HG03565 (cell line): Measurements from ENCODE around the gene COBL.

ENCODE experiments used
- ATAC-seq: cut with Tn5 transposase; IDR thresholded peaks from one replicate; pipeline ENCODE4 v1.9.1; 2021; ENCODE audit warnings: mild to moderate bottlenecking, moderate library complexity; ENCODE audit not compliant: unreplicated experiment

Gene COBL

DNA sequence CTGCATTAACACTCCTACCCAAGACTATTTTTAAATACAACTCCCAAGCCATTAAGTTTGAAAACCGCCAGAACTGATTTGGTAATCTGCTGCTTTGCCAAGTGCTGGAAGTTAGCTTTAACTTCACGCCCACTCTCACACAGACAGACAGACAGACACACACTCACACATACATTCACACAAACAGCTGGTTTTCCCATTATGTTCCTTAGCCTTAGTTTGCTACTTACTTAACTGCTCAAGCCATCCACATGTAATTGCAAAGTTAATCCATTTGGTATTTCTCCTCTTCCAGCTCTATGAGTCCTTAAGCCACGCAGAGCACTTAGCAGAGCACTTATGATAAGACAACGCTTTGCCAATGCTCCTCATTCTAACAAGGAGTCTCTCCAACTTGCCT, 8.3 kb downstream of the COBL start:
- ATAC-seq = no peak

DNA sequence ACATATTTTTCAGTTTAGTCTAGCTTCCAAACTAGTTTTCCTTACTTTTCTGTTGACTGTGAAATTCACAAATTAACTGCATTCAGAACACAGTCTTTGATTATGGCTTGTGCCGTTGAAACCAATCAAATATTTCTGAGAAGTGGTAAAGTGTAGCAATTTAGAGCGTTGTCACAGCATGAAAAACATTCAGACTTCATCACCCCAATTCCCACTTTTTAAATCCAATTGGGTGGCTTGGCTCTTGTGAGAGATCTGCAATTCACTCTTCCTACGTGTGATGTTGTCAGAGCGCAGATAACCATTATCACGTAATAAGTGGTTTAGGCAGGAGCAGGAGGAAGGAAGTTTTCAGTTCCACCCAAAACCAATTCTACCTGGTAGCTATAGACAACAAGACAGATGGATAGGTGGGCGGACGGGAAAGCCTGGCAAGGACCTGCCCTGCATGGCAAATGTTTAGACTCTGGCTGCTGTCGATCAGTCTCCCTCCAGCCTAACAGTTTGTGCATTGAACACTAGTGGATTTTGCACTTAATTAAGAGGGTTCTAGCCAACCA, 8.9 kb downstream of the COBL start:
- ATAC-seq = no peak

DNA sequence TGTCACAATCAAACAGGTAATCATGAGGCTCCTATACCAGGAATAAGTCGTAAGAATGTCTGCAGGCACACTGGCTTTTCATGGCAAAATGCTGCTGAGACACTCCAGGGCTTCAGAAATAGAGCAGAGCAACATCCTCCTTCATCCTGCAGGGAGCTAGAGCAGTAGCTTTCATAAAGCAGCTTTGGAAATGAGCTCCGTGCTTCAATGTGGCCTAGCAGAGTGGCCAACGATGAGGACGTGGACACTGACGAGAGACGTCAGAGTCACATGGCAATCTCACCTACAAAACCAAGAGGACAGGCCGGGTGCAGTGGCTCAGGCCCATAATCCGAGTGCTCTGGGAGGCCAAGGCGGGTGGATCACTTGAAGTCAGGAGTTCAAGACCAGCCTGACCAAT, 9.8 kb downstream of the COBL start:
- ATAC-seq = no peak

DNA sequence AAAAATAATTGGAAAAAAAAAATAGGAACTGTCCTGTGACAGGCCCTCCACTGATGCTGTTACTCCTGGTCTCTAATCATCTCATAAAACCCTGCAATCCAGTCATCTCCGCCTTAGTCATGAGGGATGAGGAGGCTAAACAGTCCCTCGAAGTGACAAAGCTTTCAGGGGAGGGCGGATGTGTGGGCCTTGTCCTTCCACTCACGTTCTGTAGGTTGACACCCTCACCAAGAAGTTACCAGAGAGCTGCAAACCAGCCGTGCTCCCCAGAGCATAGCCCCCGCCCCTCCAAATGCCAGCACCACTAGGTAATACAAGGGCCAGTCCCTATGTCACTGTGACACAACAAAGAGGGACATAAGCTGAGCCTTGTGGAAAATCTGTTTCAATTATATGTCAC, 11.9 kb downstream of the COBL start:
- no peak for ATAC-seq

DNA sequence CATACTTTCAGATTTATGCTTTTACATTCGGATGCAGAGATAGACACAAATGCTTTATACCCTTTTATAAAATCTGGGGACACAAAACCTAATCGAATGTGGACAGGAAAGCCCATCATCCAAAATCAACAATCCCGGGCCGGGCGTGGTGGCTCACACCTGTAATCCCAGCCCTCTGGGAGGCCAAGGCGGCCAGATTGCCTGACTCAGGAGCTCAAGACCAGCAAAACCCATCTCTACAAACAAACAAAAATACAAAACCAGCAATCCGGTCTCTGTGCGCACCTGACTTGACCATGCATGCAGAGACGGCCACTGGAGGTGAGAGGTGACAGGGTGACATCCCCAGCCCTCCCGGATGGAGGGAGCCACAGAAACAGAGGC, 13.5 kb downstream of the COBL start:
- ATAC-seq = no peak

DNA sequence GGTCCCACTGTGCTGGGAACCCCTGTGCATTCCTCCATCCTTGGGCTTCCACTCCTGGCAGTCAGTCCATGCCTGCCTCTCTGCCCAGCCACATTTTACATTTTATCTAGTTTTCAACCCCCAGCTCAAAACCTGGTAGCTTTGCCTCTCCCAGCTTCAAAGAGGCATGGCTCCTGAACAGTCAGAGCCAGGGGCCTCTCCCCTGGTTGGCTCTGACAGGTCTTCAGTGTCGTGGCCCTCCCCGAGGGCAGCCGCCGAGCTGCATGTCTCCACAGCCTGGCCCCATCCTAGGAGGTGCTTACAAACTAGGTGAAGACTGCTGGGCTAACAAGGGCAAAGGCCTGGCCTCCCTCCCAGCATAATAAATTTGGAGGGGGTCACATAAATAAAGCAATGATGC, 14.8 kb downstream of the COBL start:
- no peak for ATAC-seq

DNA sequence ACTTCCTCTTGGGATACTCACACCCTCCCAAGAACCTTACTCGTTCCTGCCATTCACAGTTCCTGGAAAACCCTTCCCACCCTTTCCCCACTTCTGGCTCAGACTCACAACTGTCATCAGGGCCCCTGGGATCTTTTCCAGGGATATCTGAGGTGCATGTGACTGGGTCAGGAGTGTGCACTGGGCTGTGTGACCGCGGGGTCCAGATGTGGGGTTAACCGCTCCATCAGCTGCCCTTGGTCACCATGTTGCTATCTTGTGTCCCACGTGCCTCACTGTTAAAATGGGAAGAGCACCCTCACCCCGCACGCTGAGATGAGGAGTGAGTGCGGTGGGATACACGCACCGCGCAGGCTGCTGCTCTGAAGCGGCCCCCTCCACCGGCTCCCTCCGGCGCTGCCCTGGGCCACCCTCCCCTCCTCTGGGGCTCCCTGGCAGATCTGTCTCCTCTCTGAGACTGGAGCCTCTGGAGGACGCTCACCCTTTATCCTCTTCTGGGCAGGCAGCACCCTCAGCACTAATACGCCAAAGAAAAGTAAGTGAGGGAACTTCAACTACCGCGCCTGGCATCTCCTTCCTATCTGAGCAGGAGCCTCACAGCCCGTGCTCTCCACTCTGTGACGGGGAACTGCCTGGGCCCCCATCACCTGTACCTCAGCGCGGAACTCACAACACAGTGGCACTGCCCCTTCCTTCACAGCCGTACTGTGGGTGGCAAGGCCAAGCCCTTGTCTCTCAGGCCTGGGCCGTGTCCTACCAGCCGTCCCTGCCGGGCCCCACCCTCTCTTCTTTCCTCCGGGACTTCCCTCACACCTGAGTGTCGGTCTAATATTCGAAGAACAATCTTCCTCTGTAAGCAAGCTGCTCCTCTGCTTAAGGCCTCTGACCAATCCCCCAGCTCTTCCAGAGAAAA, 15.6 kb downstream of the COBL start:
- ATAC-seq = no peak

DNA sequence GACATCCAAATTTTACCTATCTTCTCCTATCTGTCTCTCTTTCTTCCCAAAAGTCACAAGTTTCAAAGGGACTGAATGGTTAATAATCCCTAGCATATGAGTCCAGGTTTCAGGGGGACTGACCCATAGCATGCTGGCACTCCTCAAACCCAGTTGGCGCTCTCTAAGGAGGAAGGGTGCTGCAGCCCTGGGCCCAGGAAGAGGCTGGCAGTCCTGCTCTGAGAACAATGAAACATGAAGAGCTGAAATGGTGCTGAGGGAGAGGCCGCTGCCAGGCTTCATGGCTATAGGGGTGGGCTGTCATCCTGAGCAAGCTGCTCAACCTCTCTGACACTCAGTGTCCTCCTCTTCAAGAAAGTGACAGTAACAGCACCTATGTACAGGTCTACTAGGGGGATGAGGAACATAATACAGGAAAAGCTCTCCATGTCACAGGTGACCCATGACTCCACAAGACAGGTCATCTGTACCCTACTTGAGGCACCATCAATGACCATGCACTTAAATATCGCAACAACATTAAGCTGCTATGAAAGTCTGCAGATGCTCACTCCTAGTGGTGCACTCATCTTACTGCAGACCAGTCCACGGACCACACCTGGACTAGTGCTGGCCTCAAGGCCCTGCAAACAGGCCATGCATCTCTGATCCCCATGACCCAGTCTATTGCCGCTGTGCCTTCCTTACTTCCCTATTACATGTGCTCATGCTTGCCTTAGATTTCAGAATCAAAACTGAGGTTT, 17.0 kb downstream of the COBL start:
- ATAC-seq = no peak

DNA sequence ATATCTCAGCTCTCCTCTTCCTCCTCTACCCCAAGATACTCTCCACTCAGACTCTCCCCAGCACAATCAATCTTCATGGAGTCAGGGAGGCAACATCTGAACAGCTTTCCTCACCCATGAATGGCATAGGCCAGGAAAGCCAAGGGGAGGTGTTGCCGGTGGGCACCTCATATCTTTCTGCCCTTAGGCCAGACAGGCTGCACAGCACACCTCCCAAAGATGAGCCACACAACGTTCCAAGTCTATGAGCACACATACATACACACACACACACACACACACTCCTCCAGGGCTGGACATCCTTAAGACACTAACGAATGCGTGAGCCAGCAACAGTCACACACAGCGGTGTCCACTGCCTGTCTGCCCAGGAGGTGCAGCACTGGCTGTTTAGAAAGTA, 17.7 kb downstream of the COBL start:
- ATAC-seq = no peak

DNA sequence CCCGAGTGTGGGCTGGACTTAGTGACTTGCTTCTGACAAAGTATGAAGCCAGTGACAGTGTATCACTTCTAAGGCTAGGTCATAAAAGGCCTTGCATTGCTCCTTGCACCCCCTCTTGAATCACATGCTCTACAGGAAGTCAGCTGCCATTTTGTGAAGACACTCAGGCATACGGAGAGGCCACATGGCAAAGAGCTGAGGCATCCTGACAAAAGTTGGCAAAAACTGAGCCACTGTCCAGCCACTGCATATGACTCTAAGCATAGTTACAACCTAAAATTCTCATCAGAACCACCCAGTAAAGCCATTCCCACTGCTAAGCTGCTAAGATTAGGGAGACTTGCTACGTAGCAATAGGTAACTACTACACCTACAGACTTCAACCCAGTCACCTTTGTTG, 18.6 kb downstream of the COBL start:
- no peak for ATAC-seq

DNA sequence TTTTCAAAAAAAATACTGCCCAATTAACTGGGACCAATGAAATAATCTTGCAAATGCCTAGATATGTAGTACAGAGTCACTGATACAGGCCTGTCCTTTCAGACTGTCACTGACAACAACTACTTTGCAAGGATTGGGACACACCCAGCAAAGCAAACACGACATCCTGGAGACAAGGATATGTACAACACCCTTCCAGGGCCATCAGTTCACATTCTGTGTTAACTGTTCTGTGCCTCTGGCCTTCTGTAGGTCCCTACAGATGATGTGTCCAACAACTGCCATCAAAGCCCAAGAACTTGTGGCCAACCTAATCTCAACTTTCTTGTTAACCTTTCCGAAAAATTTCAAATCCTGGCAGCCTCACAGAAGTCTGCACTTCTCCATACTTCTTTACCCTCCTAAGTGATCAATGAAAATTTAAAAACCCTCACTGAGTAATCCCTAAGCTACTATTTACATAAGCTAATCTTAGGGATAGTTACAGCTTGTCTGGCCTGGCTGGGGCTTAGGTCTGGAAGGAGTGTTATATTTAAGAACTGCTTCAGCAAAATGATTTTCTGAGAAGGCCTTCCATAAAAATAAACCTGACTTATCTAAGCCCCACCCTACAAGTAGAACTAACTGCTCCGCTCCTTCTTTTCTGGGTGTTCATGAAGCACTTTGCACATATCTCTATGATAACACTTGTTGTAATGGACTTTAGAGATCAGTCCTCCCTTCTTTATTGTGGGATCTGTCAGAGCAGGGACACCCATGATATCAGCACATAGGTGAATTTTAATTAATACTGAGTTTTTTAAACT, 21.0 kb downstream of the COBL start:
- no peak for ATAC-seq

DNA sequence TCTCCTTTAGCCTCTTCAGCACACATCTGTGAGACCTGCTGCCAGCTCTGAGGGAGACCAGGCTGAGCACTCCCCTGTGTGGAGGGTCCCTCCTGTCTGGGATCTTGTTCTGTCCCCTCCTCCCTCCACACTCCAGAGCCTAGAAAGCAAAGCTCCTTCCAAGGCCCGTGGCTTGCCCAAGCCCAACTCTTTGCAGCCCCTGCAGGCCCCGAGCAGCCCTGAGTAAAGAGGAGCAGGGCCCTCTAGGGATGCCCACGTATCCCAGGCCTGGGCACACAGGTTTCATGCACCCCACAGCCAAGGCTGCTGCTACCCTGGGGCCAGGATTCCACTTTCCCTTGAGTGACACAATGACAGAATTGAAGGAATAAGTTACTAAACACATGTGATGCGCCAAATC, 24.0 kb downstream of the COBL start:
- ATAC-seq = no peak

DNA sequence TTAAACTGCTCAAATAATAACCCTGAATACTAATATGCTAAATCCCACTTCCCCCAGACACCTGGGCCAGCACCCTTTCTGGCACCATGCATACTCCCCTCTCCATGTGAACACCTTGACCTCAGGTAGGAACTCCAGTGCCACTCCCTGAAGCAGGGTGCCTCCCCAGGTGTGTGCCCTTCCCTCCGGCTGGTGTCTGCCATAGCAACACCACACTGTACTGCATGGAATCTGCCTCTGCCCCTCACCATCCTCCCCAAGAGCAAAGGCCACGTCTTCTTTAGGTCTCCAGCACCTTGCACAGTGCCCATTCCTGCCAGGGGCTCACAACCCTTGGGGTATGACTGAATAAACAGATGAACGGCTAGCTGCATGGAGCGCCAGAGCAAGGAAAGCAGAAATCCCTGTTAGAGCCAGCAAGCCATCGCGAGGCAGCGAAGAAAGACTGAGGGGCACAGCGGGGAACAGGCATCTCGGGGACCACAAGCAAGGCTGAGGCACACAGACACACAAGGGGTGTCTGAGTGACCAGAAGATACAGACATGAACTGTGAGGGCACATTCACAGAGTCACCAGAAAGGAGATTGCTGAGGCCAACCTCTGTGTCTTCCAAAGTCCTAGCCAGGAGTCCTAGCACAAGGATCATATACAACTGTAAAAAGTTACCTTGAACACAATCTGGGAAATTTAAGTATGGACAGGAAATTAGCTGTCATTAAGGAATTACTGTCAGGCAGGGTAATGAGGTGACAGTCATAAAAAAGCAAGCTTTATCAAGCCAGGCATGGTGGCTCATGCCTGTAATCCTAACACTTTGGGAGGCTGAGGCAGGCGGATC, 25.7 kb downstream of the COBL start:
- no peak for ATAC-seq

DNA sequence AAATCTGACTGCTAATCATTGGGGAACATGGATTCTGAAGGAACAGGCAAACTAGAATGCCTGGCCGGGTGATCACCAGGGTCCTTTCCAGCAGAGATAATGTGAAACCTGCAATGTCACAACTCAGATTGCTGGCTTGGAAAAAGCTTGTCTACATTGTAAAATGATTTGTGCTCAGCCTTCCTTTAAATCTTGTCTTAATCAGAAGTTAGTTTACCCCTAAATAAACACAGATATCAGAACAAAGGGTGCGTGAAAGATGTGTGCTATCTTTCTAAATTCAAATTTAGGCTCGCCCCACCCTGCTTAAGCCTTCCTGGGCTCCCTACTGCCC, 26.3 kb downstream of the COBL start:
- no peak for ATAC-seq

DNA sequence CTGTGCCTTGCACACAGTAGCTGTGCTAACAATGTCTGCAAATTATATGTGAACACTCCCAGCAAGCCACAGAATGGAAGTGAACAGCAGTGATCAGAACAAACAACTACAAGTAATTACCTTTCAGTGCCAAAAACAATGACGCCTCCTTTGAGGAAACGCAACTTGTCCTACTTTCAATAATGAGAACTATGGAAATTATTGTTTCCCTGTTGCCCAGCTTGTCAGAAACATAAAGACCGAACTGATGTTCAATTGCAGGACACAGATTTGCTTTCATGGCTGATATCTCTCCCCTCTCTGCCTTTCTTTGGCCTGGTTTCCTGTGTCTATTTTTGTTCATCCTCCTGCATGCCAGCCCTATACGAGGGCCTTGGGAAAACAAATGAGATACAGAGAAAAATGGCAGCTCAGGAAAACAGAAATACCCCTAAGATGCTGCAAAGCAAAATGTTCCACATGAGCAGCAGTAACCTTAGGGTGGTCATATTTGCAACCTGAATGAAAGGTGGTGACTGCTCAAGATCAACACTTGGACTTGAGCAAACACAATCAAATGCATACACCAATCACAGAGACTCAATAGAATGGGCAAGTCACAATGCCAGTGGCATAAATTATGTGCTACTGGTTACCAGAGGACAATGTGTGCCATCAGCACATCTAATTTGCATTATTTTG, 26.8 kb downstream of the COBL start:
- no peak for ATAC-seq

DNA sequence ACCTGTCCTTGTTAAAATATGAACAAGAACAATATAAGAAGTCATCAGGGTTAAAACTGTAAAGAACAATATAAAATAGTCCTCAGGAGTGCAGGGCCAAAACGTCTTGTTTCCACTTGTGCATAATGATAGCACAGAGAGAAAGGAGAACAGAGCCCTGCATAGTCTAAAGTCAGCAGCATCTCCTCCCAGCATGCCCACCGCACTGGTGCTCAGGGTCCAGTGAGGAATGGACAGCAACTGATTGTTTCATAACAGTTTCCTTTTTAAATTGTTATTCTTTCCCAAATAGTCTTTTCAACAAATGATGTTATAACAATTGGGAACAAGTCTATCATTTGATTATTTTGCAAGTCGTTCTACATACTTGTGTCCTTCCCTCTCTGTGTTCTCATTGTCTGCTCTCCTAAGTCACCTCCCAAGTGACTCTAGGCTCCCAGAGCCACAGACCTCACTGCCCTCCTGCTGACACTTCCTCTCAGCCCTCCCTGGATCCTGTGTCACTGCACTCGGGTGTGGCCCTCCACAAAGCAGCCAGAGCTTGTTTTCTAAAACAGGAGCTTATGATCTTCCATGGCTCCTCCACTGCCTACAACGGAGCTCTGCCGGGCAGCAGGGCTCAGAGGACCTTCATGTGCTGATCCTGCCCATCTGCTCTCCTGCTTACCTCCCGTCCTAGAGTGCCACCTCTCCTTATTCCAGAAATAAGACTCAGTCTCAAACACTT, 27.6 kb downstream of the COBL start:
- ATAC-seq = no peak

DNA sequence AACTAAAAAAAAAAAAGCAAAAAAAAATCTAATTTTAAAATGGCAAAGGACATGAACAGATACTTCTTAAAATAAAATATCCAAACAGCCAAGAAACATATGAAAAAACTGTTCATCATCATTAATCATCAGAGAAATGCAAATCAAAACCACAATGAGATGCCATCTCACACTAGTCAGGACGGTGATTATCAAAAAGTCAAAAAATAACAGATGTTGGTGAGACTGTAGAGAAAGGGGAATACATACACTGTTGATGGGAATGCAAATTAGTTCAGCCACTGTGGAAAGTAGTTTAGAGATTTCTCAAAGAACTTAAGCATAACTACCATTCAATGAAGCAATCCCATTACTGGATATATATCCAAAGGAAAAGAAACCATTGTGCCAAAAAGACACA, 30.2 kb downstream of the COBL start:
- ATAC-seq = no peak

DNA sequence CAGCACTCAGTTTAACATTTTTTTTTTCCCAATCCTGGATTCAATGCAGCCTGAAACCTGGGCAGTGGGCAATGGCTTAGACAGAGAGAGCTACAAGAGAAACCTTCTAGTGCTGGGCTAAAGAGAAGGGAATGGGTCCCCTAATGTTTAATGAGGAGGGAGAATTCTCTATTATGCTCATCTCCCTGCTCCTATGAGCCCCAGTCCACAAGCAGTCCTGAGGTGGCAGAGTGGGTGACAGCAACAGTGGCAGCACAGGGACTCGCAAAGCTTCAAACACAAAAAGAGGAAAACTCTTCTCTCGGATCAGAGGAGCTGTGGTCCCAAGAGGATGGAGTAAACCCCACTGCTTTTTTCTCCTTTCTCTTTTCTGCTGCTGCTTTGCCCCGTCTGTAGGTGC, 36.5 kb downstream of the COBL start:
- no peak for ATAC-seq

DNA sequence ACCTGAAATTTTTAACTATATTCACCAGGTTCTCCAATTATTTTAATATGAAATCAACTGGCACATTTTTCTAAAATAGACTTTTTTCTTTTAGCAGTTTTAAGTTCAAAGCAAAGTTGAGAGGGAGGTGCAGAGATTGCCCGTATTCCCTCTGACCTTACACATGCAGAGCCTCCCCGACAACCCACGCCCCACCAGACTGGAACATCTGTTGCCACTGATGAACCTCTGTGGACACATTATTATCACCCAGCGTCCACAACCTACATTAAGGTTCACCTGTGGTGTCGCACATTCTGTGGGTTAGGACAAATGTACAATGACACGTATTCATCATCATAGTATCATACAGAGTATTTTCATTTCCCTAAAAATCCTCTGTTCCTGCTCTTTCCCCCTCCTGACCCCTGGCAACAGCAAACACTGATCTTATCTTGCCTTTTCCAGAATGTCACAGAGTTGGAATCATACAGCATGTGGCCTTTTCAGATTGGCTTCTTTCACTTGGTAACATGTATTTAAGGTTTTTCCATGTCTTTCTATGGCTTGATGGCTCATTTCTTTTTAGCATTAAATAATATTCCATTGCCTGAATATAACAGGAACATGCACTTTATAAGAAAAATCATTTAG, 37.1 kb downstream of the COBL start:
- ATAC-seq = no peak
